ENCODE data around the gene CA6. TPM values are rescaled to one million over a fixed set of nuclear protein-coding genes. Genes with fewer than 3 reads are reported as not detected.

CA6 gene
- total RNA-seq, 2 donors from 2014 or later = not detected

- WGBS = 85% methylated on average over 8 of the region's 8 CpGs
- Histone ChIP-seq H3K9me3 (no peaks in the 10 kb centered on the region), H3K27me3 (replicated peaks; ENCODE audit: insufficient read depth) (no peaks in the 10 kb centered on the region), H3K36me3 (no peaks in the 10 kb centered on the region), H3K4me3 (no peak overlapping the region), H3K4me1 (replicated peaks) (peaks cover 10% of the 10 kb centered on the region), H3K27ac (peak overlapping the region in 1 of 2 donors; percentile 94)
- no peak for DNase-seq (ENCODE audit: low spot score)
- intact Hi-C loops (cut with DNase I) = no loop called here
- no peak for TF ChIP-seq POLR2A (IDR thresholded peaks at IDR 0.05)
- TF ChIP-seq POLR2AphosphoS5 (IDR thresholded peaks at IDR 0.05) = no peak
- no peak for TF ChIP-seq CTCF (IDR thresholded peaks at IDR 0.05)
Observed at GRCh38 chr1:9005395-9005708, 59.7 kb downstream of the CA6 start.

DNA sequence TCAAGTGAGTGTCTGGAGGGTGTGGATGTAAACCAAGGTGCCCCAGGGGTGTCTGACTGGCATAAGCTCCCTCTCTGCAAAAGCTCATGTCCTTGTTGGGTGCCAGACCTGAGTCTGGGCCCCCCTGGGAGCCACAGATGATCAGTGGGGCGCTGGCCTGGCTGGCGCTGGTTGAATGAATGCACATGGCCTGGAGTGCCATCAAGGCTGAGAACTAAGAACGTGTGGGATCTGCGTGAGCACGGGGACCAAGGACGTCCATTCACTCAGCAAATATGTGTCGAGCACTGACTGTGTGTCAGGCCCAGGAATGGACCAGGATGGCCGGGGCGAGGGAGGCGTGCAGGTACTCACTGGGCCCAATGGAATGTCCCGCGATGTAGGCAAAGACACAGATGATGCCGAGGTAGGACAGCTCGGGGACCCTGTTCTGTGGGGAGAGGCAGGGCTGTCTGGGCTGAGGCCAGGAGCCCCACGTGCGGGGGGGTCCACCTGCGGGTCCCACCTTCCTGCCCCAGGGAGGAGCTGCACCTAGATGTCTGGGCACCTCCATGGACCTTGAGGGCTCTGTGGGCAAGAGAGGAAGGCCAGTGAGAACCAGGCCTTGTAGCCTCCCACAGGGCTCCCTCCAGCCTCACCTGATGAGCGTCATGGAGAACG lies 61.4 kb downstream of the CA6 start:
- no peaks in the 10 kb centered on the region for H3K36me3 ChIP-seq
- H3K4me3 ChIP-seq = no peak overlapping the region
- WGBS = 92% methylated on average over 19 of the region's 19 CpGs
- intact Hi-C loops (cut with DNase I) = no loop called here
- no peaks in the 10 kb centered on the region for H3K27me3 ChIP-seq (replicated peaks; ENCODE audit: insufficient read depth)
- H3K27ac ChIP-seq = no peak overlapping the region
- peaks cover 7% of the 10 kb centered on the region for H3K4me1 ChIP-seq (replicated peaks)
- TF ChIP-seq POLR2A (IDR thresholded peaks at IDR 0.05) (no peak), CTCF (IDR thresholded peaks at IDR 0.05) (no peak), POLR2AphosphoS5 (IDR thresholded peaks at IDR 0.05) (no peak)
- DNase-seq (ENCODE audit: low spot score) = no peak
- H3K9me3 ChIP-seq = no peaks in the 10 kb centered on the region

- no peak overlapping the region for H3K27ac ChIP-seq
- TF ChIP-seq CTCF (IDR thresholded peaks at IDR 0.05) = no peak
- TF ChIP-seq POLR2AphosphoS5 (IDR thresholded peaks at IDR 0.05) = no peak
- TF ChIP-seq POLR2A (IDR thresholded peaks at IDR 0.05) = no peak
- no peak overlapping the region for H3K4me3 ChIP-seq
- H3K27me3 ChIP-seq (replicated peaks; ENCODE audit: insufficient read depth) = no peaks in the 10 kb centered on the region
- H3K36me3 ChIP-seq = no peaks in the 10 kb centered on the region
- intact Hi-C loops (cut with DNase I) = no loop called here
- peaks cover 6% of the 10 kb centered on the region for H3K4me1 ChIP-seq (replicated peaks)
- H3K9me3 ChIP-seq = no peaks in the 10 kb centered on the region
- WGBS = 94% methylated on average over 10 of the region's 10 CpGs
- no peak for DNase-seq (ENCODE audit: low spot score)
Observed at GRCh38 chr1:9008236-9008635, 62.6 kb downstream of the CA6 start.

- Histone ChIP-seq H3K4me3 (no peak overlapping the region), H3K36me3 (no peaks in the 10 kb centered on the region), H3K27ac (no peak overlapping the region), H3K9me3 (no peaks in the 10 kb centered on the region), H3K4me1 (replicated peaks) (no peaks in the 10 kb centered on the region), H3K27me3 (replicated peaks; ENCODE audit: insufficient read depth) (no peaks in the 10 kb centered on the region)
- DNase-seq (ENCODE audit: low spot score) = no peak
- intact Hi-C loops (cut with DNase I) = loop anchor here (5.0 kb wide), 1 partner anchor 93 kb away; no protein-coding TSS in a partner anchor
- TF ChIP-seq CTCF (IDR thresholded peaks at IDR 0.05) = peak in 2 of 4 experiments; percentile 11 to 42
- TF ChIP-seq POLR2A (IDR thresholded peaks at IDR 0.05) = no peak
- WGBS = 74% methylated on average over 21 of the region's 21 CpGs
Observed at GRCh38 chr1:9009438-9010370, 64.0 kb downstream of the CA6 start.

Measured in prostate gland (tissue), 2 donors.